HL-60 (cell line): ENCODE results near the gene ABCG1.

Source experiments
- DNase-seq, 2 experiments: peaks; one replicate each; pipeline ENCODE4 v3.0.0-alpha.2; 2010 to 2020; ENCODE audit warnings: low read depth in 1 of 2, low spot score in 1 of 2
- H3K27ac ChIP-seq: fragments of 250-450 bp; sonication (Bioruptor Pico); replicated peaks from 2 replicates; pipeline ENCODE4 v1.5.1; 2020; ENCODE audit warnings: mild to moderate bottlenecking, moderate library complexity
- H3K27me3 ChIP-seq: fragments of 250-450 bp; sonication (Bioruptor Pico); 2 replicates; pipeline ENCODE4 v1.5.1; 2021; ENCODE audit warnings: mild to moderate bottlenecking, moderate library complexity; ENCODE audit not compliant: insufficient read depth, poor library complexity, severe bottlenecking
- H3K4me3 ChIP-seq: replicated peaks from 2 replicates; pipeline ENCODE4 v1.5.1; 2011; ENCODE audit warnings: mild to moderate bottlenecking, control low read depth, low read length; ENCODE audit not compliant: insufficient read depth
- CTCF ChIP-seq: IDR thresholded peaks from one replicate; pipeline ENCODE4 v1.5.1; 2011; ENCODE audit warnings: low read length, control low read depth, inconsistent platforms; ENCODE audit not compliant: insufficient read depth
- GABPA ChIP-seq: IDR thresholded peaks from 2 replicates; pipeline ENCODE4 v1.6.1; 2012; ENCODE audit warnings: low read depth
- POLR2AphosphoS5 ChIP-seq: IDR thresholded peaks from 2 replicates; pipeline ENCODE4 v1.6.1; 2012; ENCODE audit warnings: low read depth
- REST ChIP-seq: IDR thresholded peaks from 2 replicates; pipeline ENCODE4 v1.6.1; 2012; ENCODE audit warnings: low read depth; ENCODE audit not compliant: insufficient replicate concordance
- SPI1 ChIP-seq: IDR thresholded peaks from 2 replicates; pipeline ENCODE4 v1.6.1; 2012; ENCODE audit warnings: low read depth, mild to moderate bottlenecking, borderline replicate concordance

The ABCG1 gene

GRCh38 chr21:42230636-42231035 is 11.7 kb downstream of the ABCG1 start:
- TF ChIP-seq POLR2AphosphoS5 = no peak
- TF ChIP-seq REST = no peak
- no peak for TF ChIP-seq SPI1
- TF ChIP-seq CTCF = no peak
- TF ChIP-seq GABPA = no peak
- H3K27ac ChIP-seq = no peak overlapping the region
- no peak for DNase-seq

GRCh38 chr21:42231756-42232155 is 12.8 kb downstream of the ABCG1 start:
- TF ChIP-seq SPI1 (no peak), CTCF (no peak), REST (no peak), POLR2AphosphoS5 (no peak), GABPA (no peak)
- no peak for DNase-seq
- Histone ChIP-seq H3K27ac (no peak overlapping the region), H3K4me3 (no peak overlapping the region), H3K27me3 (no peaks in the 10 kb centered on the region)

More at GRCh38 chr21:42230636-42231035, 11.7 kb downstream of the ABCG1 start:
- Histone ChIP-seq H3K4me3 (no peak overlapping the region), H3K27me3 (no peaks in the 10 kb centered on the region)

- Histone ChIP-seq H3K27me3 (no peaks in the 10 kb centered on the region), H3K27ac (no peak overlapping the region), H3K4me3 (no peak overlapping the region)
- TF ChIP-seq SPI1 = no peak
- no peak for DNase-seq
These were observed 13.4 kb downstream of the ABCG1 start for GRCh38 chr21:42232176-42232825.

- DNase-seq = peak; percentile 78 to 85
- no peak for TF ChIP-seq REST
- TF ChIP-seq CTCF = no peak
- TF ChIP-seq POLR2AphosphoS5 = peak; percentile 54; the same call in 1 of the 2 replicates
- TF ChIP-seq SPI1 = peak; percentile 42; the same call in 1 of the 2 replicates
- TF ChIP-seq GABPA = no peak
- no peak overlapping the region for H3K4me3 ChIP-seq
- no peaks in the 10 kb centered on the region for H3K27me3 ChIP-seq
- H3K27ac ChIP-seq = peak overlapping the region; percentile 22
These were observed 14.4 kb downstream of the ABCG1 start for GRCh38 chr21:42233067-42233961.
